Measurements from ENCODE around the gene ELOVL7.

The ELOVL7 gene

GRCh38 chr5:60710362-60710761 is 133.7 kb downstream of the ELOVL7 start:
- DNase-seq: no peak

GRCh38 chr5:60705144-60705543 is 138.9 kb downstream of the ELOVL7 start:
- no peak for DNase-seq

- no peak for DNase-seq
Observed at GRCh38 chr5:60703944-60704343, 140.1 kb downstream of the ELOVL7 start.

Data from activated CD4-positive, CD25-positive, alpha-beta regulatory T cell (primary cell).